ENCODE data around the gene RASAL2. TPM values are rescaled to one million over a fixed set of nuclear protein-coding genes. Genes with fewer than 3 reads are reported as not detected.

Gene RASAL2
- polyA plus RNA-seq, 2 of the 4 experiments (the other 2 are of a cell fraction), result 7.1 to 17.6 TPM

GRCh38 chr1:178411756-178412399 is 318.0 kb downstream of the RASAL2 start:
- no peak for FAIRE-seq
- DNase-seq (ENCODE audit: low read depth in 1 of 2, low spot score in 1 of 2), result no peak
- CTCF ChIA-PET, result interaction anchor here (0.6 kb wide), 1 partner anchor 90 kb away, joined by 3 read pairs; no protein-coding TSS in a partner anchor
- Histone ChIP-seq H3K4me1 (0 out of 3 replicates have a peak, but pooled peaks cover 6% of the 10 kb centered on the region), H3K9me3 (peaks cover 13% of the 10 kb centered on the region; the same call in 1 of the 3 replicates), H3K27ac (no peak overlapping the region), H3K4me3 (no peak overlapping the region), H3K4me2 (no peak overlapping the region)
- no peak for ATAC-seq
- TF ChIP-seq CBX8 (IDR thresholded peaks at IDR 0.05) (no peak), SMC3 (IDR thresholded peaks at IDR 0.05) (no peak), CBX2 (IDR thresholded peaks at IDR 0.05; ENCODE audit: borderline replicate concordance, low read depth) (no peak), GATA3 (IDR thresholded peaks at IDR 0.05; ENCODE audit: borderline replicate concordance) (no peak), KDM5A (IDR thresholded peaks at IDR 0.05) (no peak), REST (IDR thresholded peaks at IDR 0.05) (no peak), MAFK (IDR thresholded peaks at IDR 0.05; ENCODE audit: partially characterized antibody) (no peak), CTCF (IDR thresholded peaks at IDR 0.05) (no peak), NFE2L2 (conservative IDR thresholded peaks at IDR 0.05; ENCODE audit: low read length) (no peak), NR3C1 (IDR thresholded peaks at IDR 0.05) (no peak)
- POLR2A ChIA-PET, result no interaction called here
- WGBS (ENCODE audit: missing lambda C conversion rate), result 89% methylated on average over 6 of the region's 7 CpGs

- H3K4me2 ChIP-seq, result no peak overlapping the region
- POLR2A ChIA-PET, result no interaction called here
- WGBS (ENCODE audit: missing lambda C conversion rate), result 40% methylated on average over 1 of the region's 1 CpG
- CTCF ChIA-PET, result interaction anchor here (0.6 kb wide), 1 partner anchor 90 kb away, joined by 3 read pairs; no protein-coding TSS in a partner anchor
- H3K9me3 ChIP-seq, result peaks cover 13% of the 10 kb centered on the region; the same call in 1 of the 3 replicates
- no peak overlapping the region for H3K27ac ChIP-seq
- no peak overlapping the region for H3K4me3 ChIP-seq
- no peak for DNase-seq (ENCODE audit: low read depth in 1 of 2, low spot score in 1 of 2)
- TF ChIP-seq SREBF2 (IDR thresholded peaks at IDR 0.05) (no peak), RFX5 (IDR thresholded peaks at IDR 0.05) (no peak), USF2 (IDR thresholded peaks at IDR 0.05) (no peak), ATOH8 (CRISPR knock-in tag; IDR thresholded peaks at IDR 0.05; ENCODE audit: low read depth) (no peak)
- no peak for FAIRE-seq
- peaks cover 2% of the 10 kb centered on the region for H3K4me1 ChIP-seq
- no peak for ATAC-seq
These were observed 318.5 kb downstream of the RASAL2 start for GRCh38 chr1:178412400-178412770.

- Histone ChIP-seq H3K4me1 (peaks cover 15% of the 10 kb centered on the region), H3K4me2 (peak overlapping the region; percentile 56), H3K4me3 (no peak overlapping the region), H3K27ac (peak overlapping the region in 1 of 2 experiments; percentile 21; a peak in 2 of 6 replicates), H3K9me3 (peaks cover 5% of the 10 kb centered on the region; the same call in 1 of the 3 replicates)
- POLR2A ChIA-PET, result no interaction called here
- WGBS (ENCODE audit: missing lambda C conversion rate), result 32% methylated on average over 2 of the region's 2 CpGs
- ATAC-seq, result peak; percentile 50 to 76; a peak in 5 of 6 replicates
- DNase-seq (ENCODE audit: low read depth in 1 of 2, low spot score in 1 of 2), result peak; percentile 44 to 70
- CTCF ChIA-PET, result no interaction called here
- no peak for FAIRE-seq
- TF ChIP-seq NR3C1 (IDR thresholded peaks at IDR 0.05), result no peak
- TF ChIP-seq CEBPB (IDR thresholded peaks at IDR 0.05), result peak in 1 of 2 experiments; percentile 59; a peak in 2 of 4 replicates
- TF ChIP-seq JUNB (IDR thresholded peaks at IDR 0.05), result peak; percentile 88
- TF ChIP-seq RARB (CRISPR knock-in tag; IDR thresholded peaks at IDR 0.05), result 0 out of 2 replicates have a peak, but pooled peaks have one; percentile 34
- no peak for TF ChIP-seq SMC3 (IDR thresholded peaks at IDR 0.05)
- TF ChIP-seq POLR2A (IDR thresholded peaks at IDR 0.05; ENCODE audit: low read length), result no peak
- no peak for TF ChIP-seq MAZ (IDR thresholded peaks at IDR 0.05; ENCODE audit: borderline replicate concordance, low read depth, low read length)
- TF ChIP-seq KDM1A (IDR thresholded peaks at IDR 0.05; ENCODE audit: low read depth), result no peak
- TF ChIP-seq GATA3 (IDR thresholded peaks at IDR 0.05; ENCODE audit: borderline replicate concordance), result peak; percentile 58; the same call in 1 of the 2 replicates
- TF ChIP-seq HMGXB4 (CRISPR knock-in tag; IDR thresholded peaks at IDR 0.05; ENCODE audit: borderline replicate concordance), result no peak
- no peak for TF ChIP-seq ESRRA (IDR thresholded peaks at IDR 0.05; ENCODE audit: borderline replicate concordance, low read length)
- TF ChIP-seq FOSL2 (IDR thresholded peaks at IDR 0.05), result peak; percentile 91
- TF ChIP-seq FOSL2 (CRISPR knock-in tag; IDR thresholded peaks at IDR 0.05), result peak; percentile 97
- no peak for TF ChIP-seq HOXA7 (CRISPR knock-in tag; IDR thresholded peaks at IDR 0.05)
- TF ChIP-seq JUN (IDR thresholded peaks at IDR 0.05), result 0 out of 5 replicates have a peak, but pooled peaks of 1 of the 2 experiments have one; percentile 24
These were observed 324.0 kb downstream of the RASAL2 start for GRCh38 chr1:178417858-178418257.

Measured in A549 (cell line).